Measurements from ENCODE around the gene ODAPH.
A peak's percentile ranks its signal among the peaks of the same experiment; 100 is the strongest.
"Not testable (repeated sequence)": the region's sequence is repeated elsewhere in the genome, so short reads cannot be mapped to it uniquely, and the experiment has no call there.

Gene ODAPH

GRCh38 chr4:75555294-75556164 lies at the start of gene ODAPH:
TSS of gene ODAPH (plus strand) at chr4:75556066. CDS start at chr4:75556083, 17 bp downstream.
- H3K4me2 ChIP-seq = peak within 1 kb of the TSS; percentile 26
- H3K4me3 ChIP-seq (IDR thresholded peaks at IDR 0.05; ENCODE audit: insufficient read depth, low read depth, low read length) = no peak within 1 kb of the TSS
- no peaks in the 10 kb centered on the region for H3K36me3 ChIP-seq (ENCODE audit: insufficient read depth)
- no peak within 1 kb of the TSS for H3K9ac ChIP-seq
- H3K4me1 ChIP-seq (ENCODE audit: low read depth, poor library complexity, severe bottlenecking) = peaks cover 16% of the 10 kb centered on the region
- H3K27ac ChIP-seq = no peak within 1 kb of the TSS
- H3K27me3 ChIP-seq (ENCODE audit: insufficient read depth, low read depth) = no peaks in the 10 kb centered on the region
- no peak for TF ChIP-seq CTCF (conservative IDR thresholded peaks at IDR 0.05; ENCODE audit: low read depth, low read length)
- peak within 1 kb of the TSS; percentile 46 for H2AFZ ChIP-seq (ENCODE audit: low read depth)
- no peaks in the 10 kb centered on the region for H3K79me2 ChIP-seq (ENCODE audit: insufficient read depth, low read depth)
- H4K20me1 ChIP-seq (ENCODE audit: insufficient read depth) = no peaks in the 10 kb centered on the region

GRCh38 chr4:75509592-75509991 lies 46.3 kb upstream of the ODAPH start:
- not testable (repeated sequence) for H3K27ac ChIP-seq; H3K4me2 ChIP-seq; H3K36me3 ChIP-seq (ENCODE audit: insufficient read depth); H4K20me1 ChIP-seq (ENCODE audit: insufficient read depth); H3K9ac ChIP-seq; H3K4me3 ChIP-seq (IDR thresholded peaks at IDR 0.05; ENCODE audit: insufficient read depth, low read depth, low read length); H2AFZ ChIP-seq (ENCODE audit: low read depth); H3K27me3 ChIP-seq (ENCODE audit: insufficient read depth, low read depth)
- H3K79me2 ChIP-seq (ENCODE audit: insufficient read depth, low read depth) = peaks cover 38% of the 10 kb centered on the region
- H3K4me1 ChIP-seq (ENCODE audit: low read depth, poor library complexity, severe bottlenecking) = peaks cover 36% of the 10 kb centered on the region

DNA sequence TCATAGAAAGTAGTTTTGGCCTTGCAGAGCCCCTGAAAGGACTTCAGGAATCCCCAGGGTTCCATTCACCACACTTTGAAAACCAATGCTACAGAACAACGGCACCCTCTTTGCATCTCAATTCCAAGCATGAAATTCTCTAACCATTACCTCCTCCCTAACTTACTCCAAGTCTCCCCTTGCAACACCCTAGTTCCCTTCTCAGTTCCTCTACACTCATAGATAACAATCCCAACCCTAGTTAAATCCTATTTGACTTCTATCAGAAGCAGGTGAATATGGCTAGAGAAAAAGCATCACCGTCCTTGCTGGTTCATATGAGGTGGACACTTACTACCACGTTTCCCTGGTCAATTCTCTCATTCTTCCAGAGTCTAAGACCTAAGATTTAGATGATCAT lies 44.0 kb upstream of the ODAPH start:
- Histone ChIP-seq H3K4me3 (IDR thresholded peaks at IDR 0.05; ENCODE audit: insufficient read depth, low read depth, low read length) (no peak overlapping the region), H4K20me1 (ENCODE audit: insufficient read depth) (no peaks in the 10 kb centered on the region), H3K4me2 (peak overlapping the region; percentile 93), H3K27ac (no peak overlapping the region), H2AFZ (ENCODE audit: low read depth) (no peak overlapping the region), H3K4me1 (ENCODE audit: low read depth, poor library complexity, severe bottlenecking) (peaks cover 50% of the 10 kb centered on the region), H3K36me3 (ENCODE audit: insufficient read depth) (no peaks in the 10 kb centered on the region), H3K9ac (no peak overlapping the region), H3K27me3 (ENCODE audit: insufficient read depth, low read depth) (no peaks in the 10 kb centered on the region), H3K79me2 (ENCODE audit: insufficient read depth, low read depth) (peaks cover 48% of the 10 kb centered on the region)
- TF ChIP-seq CTCF (conservative IDR thresholded peaks at IDR 0.05; ENCODE audit: low read depth, low read length) = no peak

DNA sequence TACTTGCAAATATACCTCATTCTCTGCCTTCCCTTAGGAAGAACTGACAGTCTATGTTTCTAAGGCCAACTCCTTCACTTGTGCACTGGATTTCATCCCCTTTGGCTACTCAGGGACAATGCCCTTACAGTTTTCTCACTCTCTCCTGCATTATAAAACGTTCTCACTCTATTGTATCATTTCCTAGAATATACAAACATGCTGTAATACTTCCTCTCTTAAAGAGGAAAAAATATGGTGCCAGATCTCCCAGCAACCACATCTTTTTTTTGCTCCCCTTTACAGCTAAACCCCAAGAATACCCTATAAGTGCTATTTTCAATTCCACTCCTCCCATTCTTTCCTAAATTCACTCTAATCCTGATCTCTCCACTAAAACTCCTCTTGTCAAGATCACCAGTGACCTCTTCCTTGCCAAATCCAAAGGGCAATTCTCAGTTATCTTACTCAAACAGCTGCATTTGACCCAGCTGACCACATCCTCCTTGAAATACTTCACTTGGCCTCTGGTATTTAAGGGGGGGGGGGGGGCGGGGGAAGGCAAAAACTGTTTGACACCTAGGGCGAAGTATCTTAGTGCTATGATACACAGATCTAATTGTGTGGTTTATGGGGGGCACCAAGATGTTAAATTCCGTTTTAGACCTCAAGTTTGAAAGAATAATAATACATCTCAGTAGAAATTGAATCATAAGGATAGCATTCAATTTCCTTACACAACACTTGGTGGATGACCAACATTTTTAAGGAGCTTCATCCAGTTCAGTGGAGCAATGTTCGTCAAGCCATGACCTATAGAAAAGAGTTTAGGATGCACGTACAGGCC lies 43.3 kb upstream of the ODAPH start:
- peak overlapping the region; percentile 93 for H3K4me2 ChIP-seq
- H2AFZ ChIP-seq (ENCODE audit: low read depth) = no peak overlapping the region
- no peaks in the 10 kb centered on the region for H3K27me3 ChIP-seq (ENCODE audit: insufficient read depth, low read depth)
- peaks cover 56% of the 10 kb centered on the region for H3K4me1 ChIP-seq (ENCODE audit: low read depth, poor library complexity, severe bottlenecking)
- no peak for TF ChIP-seq CTCF (conservative IDR thresholded peaks at IDR 0.05; ENCODE audit: low read depth, low read length)
- H4K20me1 ChIP-seq (ENCODE audit: insufficient read depth) = no peaks in the 10 kb centered on the region
- peaks cover 48% of the 10 kb centered on the region for H3K79me2 ChIP-seq (ENCODE audit: insufficient read depth, low read depth)
- H3K27ac ChIP-seq = peak overlapping the region; percentile 84; the same call in 1 of the 2 replicates
- no peaks in the 10 kb centered on the region for H3K36me3 ChIP-seq (ENCODE audit: insufficient read depth)
- no peak overlapping the region for H3K4me3 ChIP-seq (IDR thresholded peaks at IDR 0.05; ENCODE audit: insufficient read depth, low read depth, low read length)
- peak overlapping the region; percentile 69; the same call in 1 of the 2 replicates for H3K9ac ChIP-seq

Data from KMS-11 (cell line).